PC-9 (cell line): Measurements from ENCODE around the gene GPHN.

Experiments
- EZH2 ChIP-seq: fragments of 200-600 bp; sonication (generic); IDR thresholded peaks from 2 replicates; pipeline ENCODE4 v1.8.0; 2017; ENCODE audit warnings: antibody characterized with exemption, low read depth
- TF ChIP-seq, protein P1 (sequence below): fragments of 200-600 bp; sonication (generic); conservative IDR thresholded peaks from 2 replicates; pipeline ENCODE4 v1.6.1; 2017; ENCODE audit warnings: mixed run types, antibody characterized with exemption, mild to moderate bottlenecking, moderate library complexity

GRCh38 chr14:66999978-67000377 lies 492.0 kb downstream of the GPHN start:
- TF ChIP-seq, protein P1, sequence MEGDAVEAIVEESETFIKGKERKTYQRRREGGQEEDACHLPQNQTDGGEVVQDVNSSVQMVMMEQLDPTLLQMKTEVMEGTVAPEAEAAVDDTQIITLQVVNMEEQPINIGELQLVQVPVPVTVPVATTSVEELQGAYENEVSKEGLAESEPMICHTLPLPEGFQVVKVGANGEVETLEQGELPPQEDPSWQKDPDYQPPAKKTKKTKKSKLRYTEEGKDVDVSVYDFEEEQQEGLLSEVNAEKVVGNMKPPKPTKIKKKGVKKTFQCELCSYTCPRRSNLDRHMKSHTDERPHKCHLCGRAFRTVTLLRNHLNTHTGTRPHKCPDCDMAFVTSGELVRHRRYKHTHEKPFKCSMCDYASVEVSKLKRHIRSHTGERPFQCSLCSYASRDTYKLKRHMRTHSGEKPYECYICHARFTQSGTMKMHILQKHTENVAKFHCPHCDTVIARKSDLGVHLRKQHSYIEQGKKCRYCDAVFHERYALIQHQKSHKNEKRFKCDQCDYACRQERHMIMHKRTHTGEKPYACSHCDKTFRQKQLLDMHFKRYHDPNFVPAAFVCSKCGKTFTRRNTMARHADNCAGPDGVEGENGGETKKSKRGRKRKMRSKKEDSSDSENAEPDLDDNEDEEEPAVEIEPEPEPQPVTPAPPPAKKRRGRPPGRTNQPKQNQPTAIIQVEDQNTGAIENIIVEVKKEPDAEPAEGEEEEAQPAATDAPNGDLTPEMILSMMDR: no peak
- no peak for TF ChIP-seq EZH2
